Ishikawa (cell line): Measurements from ENCODE around the gene JPH2.

ENCODE experiments used
- CEBPB ChIP-seq: IDR thresholded peaks from 2 replicates; pipeline ENCODE4 v1.6.1; 2012
- CREB1 ChIP-seq: IDR thresholded peaks from 2 replicates; pipeline ENCODE4 v1.6.1; 2012; ENCODE audit warnings: low read depth
- EP300 ChIP-seq: IDR thresholded peaks from 2 replicates; pipeline ENCODE4 v1.6.1; 2012; ENCODE audit warnings: borderline replicate concordance
- FOXM1 ChIP-seq: IDR thresholded peaks from 2 replicates; pipeline ENCODE4 v1.6.1; 2012; ENCODE audit warnings: low read depth, borderline replicate concordance
- MAX ChIP-seq: IDR thresholded peaks from 2 replicates; pipeline ENCODE4 v1.6.1; 2012
- RAD21 ChIP-seq: IDR thresholded peaks from 2 replicates; pipeline ENCODE4 v1.6.1; 2012; ENCODE audit warnings: low read depth
- REST ChIP-seq: IDR thresholded peaks from 2 replicates; pipeline ENCODE4 v1.6.1; 2012; ENCODE audit warnings: low read depth, mild to moderate bottlenecking
- TAF1 ChIP-seq: IDR thresholded peaks from 2 replicates; pipeline ENCODE4 v1.6.1; 2012; ENCODE audit warnings: low read depth, mild to moderate bottlenecking
- YY1 ChIP-seq: IDR thresholded peaks from 2 replicates; pipeline ENCODE4 v1.6.1; 2012; ENCODE audit warnings: low read depth

- TF ChIP-seq CEBPB: no peak
- TF ChIP-seq CREB1: no peak
- TF ChIP-seq FOXM1: no peak
- no peak for TF ChIP-seq MAX
- TF ChIP-seq YY1: no peak
- no peak for TF ChIP-seq REST
- no peak for TF ChIP-seq EP300
- TF ChIP-seq RAD21: no peak
- TF ChIP-seq TAF1: no peak
These were observed 787 bp downstream of the JPH2 start for GRCh38 chr20:44186201-44186600.
